ENCODE results near the gene ETV1.

Gene ETV1

GRCh38 chr7:13898957-13899670, 90.4 kb downstream of the ETV1 start:
- no peak for FAIRE-seq
- no peak for TF ChIP-seq POLR2AphosphoS5 (IDR thresholded peaks at IDR 0.05; ENCODE audit: low read depth, low read length)
- no peak for TF ChIP-seq POLR2A (IDR thresholded peaks at IDR 0.05; ENCODE audit: low read depth, low read length)
- TF ChIP-seq SPI1 (IDR thresholded peaks at IDR 0.05; ENCODE audit: low read depth, low read length), result no peak
- no peak for DNase-seq (ENCODE audit: insufficient read length, low spot score)

- FAIRE-seq (no peak), DNase-seq (ENCODE audit: insufficient read length, low spot score) (no peak)
- TF ChIP-seq TAF1 (IDR thresholded peaks at IDR 0.05; ENCODE audit: low read depth, low read length) (no peak), POLR2AphosphoS5 (IDR thresholded peaks at IDR 0.05; ENCODE audit: low read depth, low read length) (no peak), SPI1 (IDR thresholded peaks at IDR 0.05; ENCODE audit: low read depth, low read length) (no peak), POU2F2 (IDR thresholded peaks at IDR 0.05; ENCODE audit: low read depth, low read length) (no peak), PAX5 (IDR thresholded peaks at IDR 0.05; ENCODE audit: insufficient read depth, low read length, severe bottlenecking) (no peak), POLR2A (IDR thresholded peaks at IDR 0.05; ENCODE audit: low read depth, low read length) (no peak)
Observed at GRCh38 chr7:13897819-13898218, 91.6 kb downstream of the ETV1 start.

- TF ChIP-seq POLR2A (IDR thresholded peaks at IDR 0.05; ENCODE audit: low read depth, low read length) (no peak), POU2F2 (IDR thresholded peaks at IDR 0.05; ENCODE audit: low read depth, low read length) (no peak), SPI1 (IDR thresholded peaks at IDR 0.05; ENCODE audit: low read depth, low read length) (no peak), PAX5 (IDR thresholded peaks at IDR 0.05; ENCODE audit: insufficient read depth, low read length, severe bottlenecking) (no peak), POLR2AphosphoS5 (IDR thresholded peaks at IDR 0.05; ENCODE audit: low read depth, low read length) (no peak), TAF1 (IDR thresholded peaks at IDR 0.05; ENCODE audit: low read depth, low read length) (no peak)
- no peak for DNase-seq (ENCODE audit: insufficient read length, low spot score)
Observed at GRCh38 chr7:13894954-13895353, 94.5 kb downstream of the ETV1 start.

GRCh38 chr7:13894377-13894776, 95.1 kb downstream of the ETV1 start:
- TF ChIP-seq POLR2AphosphoS5 (IDR thresholded peaks at IDR 0.05; ENCODE audit: low read depth, low read length), result no peak
- TF ChIP-seq POU2F2 (IDR thresholded peaks at IDR 0.05; ENCODE audit: low read depth, low read length), result no peak
- TF ChIP-seq SPI1 (IDR thresholded peaks at IDR 0.05; ENCODE audit: low read depth, low read length), result no peak
- TF ChIP-seq TAF1 (IDR thresholded peaks at IDR 0.05; ENCODE audit: low read depth, low read length), result no peak
- no peak for TF ChIP-seq POLR2A (IDR thresholded peaks at IDR 0.05; ENCODE audit: low read depth, low read length)
- TF ChIP-seq PAX5 (IDR thresholded peaks at IDR 0.05; ENCODE audit: insufficient read depth, low read length, severe bottlenecking), result no peak
- no peak for FAIRE-seq
- no peak for DNase-seq (ENCODE audit: insufficient read length, low spot score)

More at GRCh38 chr7:13894954-13895353, 94.5 kb downstream of the ETV1 start:
- FAIRE-seq, result no peak

GRCh38 chr7:13890793-13891192, 98.7 kb downstream of the ETV1 start:
- DNase-seq (ENCODE audit: insufficient read length, low spot score) (no peak), FAIRE-seq (no peak)
- TF ChIP-seq POLR2A (IDR thresholded peaks at IDR 0.05; ENCODE audit: low read depth, low read length) (no peak), PAX5 (IDR thresholded peaks at IDR 0.05; ENCODE audit: insufficient read depth, low read length, severe bottlenecking) (no peak), SPI1 (IDR thresholded peaks at IDR 0.05; ENCODE audit: low read depth, low read length) (no peak), TAF1 (IDR thresholded peaks at IDR 0.05; ENCODE audit: low read depth, low read length) (no peak), POU2F2 (IDR thresholded peaks at IDR 0.05; ENCODE audit: low read depth, low read length) (no peak), POLR2AphosphoS5 (IDR thresholded peaks at IDR 0.05; ENCODE audit: low read depth, low read length) (no peak)

GRCh38 chr7:13886356-13886755, 103.1 kb downstream of the ETV1 start:
- no peak for FAIRE-seq

GRCh38 chr7:13882051-13882450, 107.4 kb downstream of the ETV1 start:
- no peak for DNase-seq (ENCODE audit: insufficient read length, low spot score)
- no peak for TF ChIP-seq TAF1 (IDR thresholded peaks at IDR 0.05; ENCODE audit: low read depth, low read length)
- TF ChIP-seq SPI1 (IDR thresholded peaks at IDR 0.05; ENCODE audit: low read depth, low read length), result no peak
- TF ChIP-seq POU2F2 (IDR thresholded peaks at IDR 0.05; ENCODE audit: low read depth, low read length), result no peak
- no peak for TF ChIP-seq POLR2A (IDR thresholded peaks at IDR 0.05; ENCODE audit: low read depth, low read length)
- TF ChIP-seq PAX5 (IDR thresholded peaks at IDR 0.05; ENCODE audit: insufficient read depth, low read length, severe bottlenecking), result no peak
- no peak for TF ChIP-seq POLR2AphosphoS5 (IDR thresholded peaks at IDR 0.05; ENCODE audit: low read depth, low read length)
- no peak for FAIRE-seq

More at GRCh38 chr7:13886356-13886755, 103.1 kb downstream of the ETV1 start:
- no peak for DNase-seq (ENCODE audit: insufficient read length, low spot score)
- TF ChIP-seq POLR2AphosphoS5 (IDR thresholded peaks at IDR 0.05; ENCODE audit: low read depth, low read length) (no peak), PAX5 (IDR thresholded peaks at IDR 0.05; ENCODE audit: insufficient read depth, low read length, severe bottlenecking) (no peak)

- FAIRE-seq, result no peak
- TF ChIP-seq POU2F2 (IDR thresholded peaks at IDR 0.05; ENCODE audit: low read depth, low read length) (no peak), TAF1 (IDR thresholded peaks at IDR 0.05; ENCODE audit: low read depth, low read length) (no peak), SPI1 (IDR thresholded peaks at IDR 0.05; ENCODE audit: low read depth, low read length) (no peak)
- no peak for DNase-seq (ENCODE audit: insufficient read length, low spot score)
Observed at GRCh38 chr7:13880789-13881188, 108.7 kb downstream of the ETV1 start.

- FAIRE-seq (no peak), DNase-seq (ENCODE audit: insufficient read length, low spot score) (no peak)
- no peak for TF ChIP-seq POU2F2 (IDR thresholded peaks at IDR 0.05; ENCODE audit: low read depth, low read length)
- no peak for TF ChIP-seq TAF1 (IDR thresholded peaks at IDR 0.05; ENCODE audit: low read depth, low read length)
- TF ChIP-seq PAX5 (IDR thresholded peaks at IDR 0.05; ENCODE audit: insufficient read depth, low read length, severe bottlenecking), result no peak
- TF ChIP-seq POLR2A (IDR thresholded peaks at IDR 0.05; ENCODE audit: low read depth, low read length), result no peak
- no peak for TF ChIP-seq SPI1 (IDR thresholded peaks at IDR 0.05; ENCODE audit: low read depth, low read length)
- no peak for TF ChIP-seq POLR2AphosphoS5 (IDR thresholded peaks at IDR 0.05; ENCODE audit: low read depth, low read length)
Observed at GRCh38 chr7:13879994-13880686, 109.3 kb downstream of the ETV1 start.

- FAIRE-seq, result no peak
- no peak for TF ChIP-seq PAX5 (IDR thresholded peaks at IDR 0.05; ENCODE audit: insufficient read depth, low read length, severe bottlenecking)
- DNase-seq (ENCODE audit: insufficient read length, low spot score), result no peak
Observed at GRCh38 chr7:13879143-13879542, 110.3 kb downstream of the ETV1 start.

Measured in GM12891 (cell line).